HepG2 (cell line): Measurements from ENCODE around the gene ZBTB18. TPM values are rescaled to one million over a fixed set of nuclear protein-coding genes. Genes with fewer than 3 reads are reported as not detected.

Source experiments
- ATAC-seq: fragments of 200-7000 bp; cut with Tn5 transposase; 3 replicates; pipeline ENCODE4 v1.9.1; 2020; ENCODE audit warnings: mild to moderate bottlenecking, moderate library complexity
- BruUV-seq: library from RNA; stranded (reverse); fragments of 400-500 nt; replicated peaks from 2 replicates; lab custom pipeline; 2021; lab: Mats Ljungman, UMichigan
- CTCF ChIA-PET: fragments of 300-600 bp; formaldehyde crosslinking; extraction: SDS; loops from one replicate; lab custom pipeline; 2021; ENCODE audit warnings: low total read pairs, inconsistent platforms, low intra/inter-chr PET ratio; lab: Yijun Ruan, JAX
- POLR2A ChIA-PET: fragments of 350-600 bp; sonication (Branson Sonifier 250); formaldehyde crosslinking; loops from one replicate; lab custom pipeline; 2020; ENCODE audit warnings: antibody characterized with exemption, inconsistent platforms; lab: Yijun Ruan, JAX
- DNase-seq: peaks from one replicate; pipeline ENCODE4 v3.0.0-alpha.2; 2015; ENCODE audit warnings: low spot score
- FAIRE-seq: peaks from 3 replicates; lab custom pipeline; 2011; peaks lifted over from hg19 to GRCh38; lab: Jason Lieb, UNC
- H2AFZ ChIP-seq: one replicate; pipeline ENCODE4 v1.6.1; 2011; ENCODE audit warnings: low read length, inconsistent platforms
- H3K27ac ChIP-seq: fragments of 300-600 bp; 3 replicates; pipeline ENCODE4 v1.8.0; 2011; ENCODE audit warnings: mixed run types, mild to moderate bottlenecking, mixed read lengths, low read length, inconsistent platforms; ENCODE audit not compliant: insufficient read depth; ENCODE audit errors: extremely low read length
- H3K27me3 ChIP-seq, 2 experiments: fragments of 200-600 bp in 1 of 2; 2 replicates in 1 of 2; 3 replicates in 1 of 2; pipeline versions ENCODE4 v1.6.0 to v1.8.0; 2011; ENCODE audit warnings: low read length in 2 of 2, mild to moderate bottlenecking in 2 of 2, moderate library complexity in 2 of 2, inconsistent platforms in 1 of 2; ENCODE audit not compliant: insufficient read depth in 2 of 2, control insufficient read depth in 1 of 2
- H3K36me3 ChIP-seq, 2 experiments: fragments of 200-600 bp in 1 of 2; replicated peaks in 1 of 2; 2 replicates in 1 of 2; 3 replicates in 1 of 2; pipeline versions ENCODE4 v1.5.1 to v1.8.0; 2011; ENCODE audit warnings: low read length in 2 of 2, inconsistent platforms in 1 of 2; ENCODE audit not compliant: insufficient read depth in 2 of 2, control insufficient read depth in 1 of 2
- H3K4me1 ChIP-seq: 2 replicates; pipeline ENCODE4 v1.5.1; 2012; ENCODE audit warnings: low read length, inconsistent platforms; ENCODE audit not compliant: insufficient read depth
- H3K4me2 ChIP-seq: 2 replicates; pipeline ENCODE4 v1.6.0; 2011; ENCODE audit warnings: low read depth, low read length, inconsistent platforms
- H3K4me3 ChIP-seq, 3 experiments: fragments of 200-600 bp in 1 of 3; sonication (generic), shearing (Covaris generic) in 1 of 3; replicated peaks in 1 of 3; 2 replicates each; pipeline ENCODE4 v1.5.1; 2011 to 2016; ENCODE audit warnings: low read length in 3 of 3, inconsistent platforms in 2 of 3, low read depth in 2 of 3, mild to moderate bottlenecking in 2 of 3, control low read depth in 1 of 3, mixed read lengths in 1 of 3; ENCODE audit not compliant: insufficient read depth in 1 of 3
- H3K79me2 ChIP-seq: one replicate; pipeline ENCODE4 v1.6.1; 2011; ENCODE audit warnings: low read length, inconsistent platforms; ENCODE audit not compliant: insufficient read depth
- H3K9ac ChIP-seq: 2 replicates; pipeline ENCODE4 v1.6.0; 2011; ENCODE audit warnings: mild to moderate bottlenecking, low read depth, low read length, inconsistent platforms; ENCODE audit not compliant: insufficient read depth
- H3K9me3 ChIP-seq: 2 replicates; pipeline ENCODE4 v1.5.1; 2012; ENCODE audit warnings: mild to moderate bottlenecking, low read length
- H4K20me1 ChIP-seq: 2 replicates; pipeline ENCODE4 v1.6.0; 2011; ENCODE audit warnings: inconsistent platforms, mild to moderate bottlenecking, low read length, moderate library complexity; ENCODE audit not compliant: insufficient read depth
- BCLAF1 ChIP-seq: fragments of 450-650 bp; IDR thresholded peaks from 2 replicates; pipeline ENCODE4 v1.6.1; 2017; ENCODE audit warnings: mild to moderate bottlenecking
- BRF2 ChIP-seq: sonication (generic); formaldehyde crosslinking; IDR thresholded peaks from 2 replicates; pipeline ENCODE4 v1.8.1; 2022; ENCODE audit warnings: mild to moderate bottlenecking, missing genetic modification reagents
- CHCHD3 ChIP-seq: sonication (generic); formaldehyde crosslinking; IDR thresholded peaks from 2 replicates; pipeline ENCODE4 v1.8.0; 2022; ENCODE audit warnings: mild to moderate bottlenecking, missing genetic modification reagents, moderate library complexity
- HNF4G ChIP-seq, 2 experiments: sonication (generic) in 1 of 2; formaldehyde crosslinking in 1 of 2; IDR thresholded peaks; 2 replicates each; pipeline versions ENCODE4 v1.4.0 to v1.6.1; 2011 to 2020; ENCODE audit warnings: borderline replicate concordance in 2 of 2, low read depth in 2 of 2, mild to moderate bottlenecking in 2 of 2, low read length in 1 of 2, missing genetic modification reagents in 1 of 2, moderate library complexity in 1 of 2
- KDM5A ChIP-seq: fragments of 200-600 bp; sonication (generic); IDR thresholded peaks from 2 replicates; pipeline ENCODE4 v1.7.0; 2018; ENCODE audit warnings: antibody characterized with exemption, mild to moderate bottlenecking, low read length, borderline replicate concordance
- MTA1 ChIP-seq: sonication (generic); formaldehyde crosslinking; IDR thresholded peaks from 2 replicates; pipeline ENCODE4 v1.4.0; 2020; ENCODE audit warnings: missing genetic modification reagents, mild to moderate bottlenecking, borderline replicate concordance
- RAD51 ChIP-seq: fragments of 450-650 bp; IDR thresholded peaks from 2 replicates; pipeline ENCODE4 v1.6.1; 2016; ENCODE audit warnings: borderline replicate concordance
- SNAI1 ChIP-seq: sonication (generic); formaldehyde crosslinking; IDR thresholded peaks from 2 replicates; pipeline ENCODE4 v1.5.0; 2020; ENCODE audit warnings: mild to moderate bottlenecking, missing genetic modification reagents, borderline replicate concordance
- TGIF2 ChIP-seq: IDR thresholded peaks from 2 replicates; pipeline ENCODE4 v1.6.1; 2016; ENCODE audit warnings: control low read depth, missing compliant biosample characterization
- ZC3H13 ChIP-seq: sonication (generic); formaldehyde crosslinking; IDR thresholded peaks from 2 replicates; pipeline ENCODE4 v1.8.1; 2023; ENCODE audit warnings: mild to moderate bottlenecking, missing genetic modification reagents, moderate library complexity
- ZKSCAN1 ChIP-seq: fragments of 150-350 bp; IDR thresholded peaks from 2 replicates; pipeline ENCODE4 v1.6.1; 2014; ENCODE audit warnings: low read length
- ZNF230 ChIP-seq: sonication (generic); formaldehyde crosslinking; IDR thresholded peaks from 2 replicates; pipeline ENCODE4 v1.4.0; 2020; ENCODE audit warnings: mild to moderate bottlenecking, missing genetic modification reagents
- ZNF589 ChIP-seq: sonication (generic); formaldehyde crosslinking; conservative IDR thresholded peaks from 2 replicates; pipeline ENCODE4 v1.8.0; 2022; ENCODE audit warnings: mild to moderate bottlenecking, moderate library complexity, missing genetic modification reagents
- ZSCAN22 ChIP-seq: sonication (generic); formaldehyde crosslinking; IDR thresholded peaks from 2 replicates; pipeline ENCODE4 v1.4.0; 2020; ENCODE audit warnings: mild to moderate bottlenecking, missing genetic modification reagents
- WGBS: methylation state at CpG from one replicate; pipeline ENCODE4 v1.1.6; 2017; ENCODE audit warnings: low lambda C conversion rate; 5-methylcytosine and 5-hydroxymethylcytosine counted together
- in situ Hi-C: cut with HindIII; loops from 2 replicates; pipeline ENCODE4 v1.10.0; 2017; ENCODE audit warnings: low pct_unique_long_range_greater_than_20kb; ENCODE audit not compliant: extremely low pct_ligation_motif_present
- intact Hi-C: fragments of 100-400 bp; cut with micrococcal nuclease; formaldehyde crosslinking; loops from one replicate; pipeline ENCODE4 v1.10.0; 2022; ENCODE audit not compliant: unreplicated experiment
- polyA plus RNA-seq, 8 experiments: library from polyadenylated mRNA; depleted of rRNA in 3 of 8; stranded (reverse) in 7 of 8; unstranded in 1 of 8; fragments of >200 nt; fragmentation: Illumina TruSeq in 4 of 8; extraction: Trizol in 4 of 8; gene quantifications; 2 replicates each; pipeline versions ENCODE4 v1.2.1 to v1.2.3, GENCODE V29; 2011 to 2016; ENCODE audit warnings: low read depth in 4 of 8, missing spikeins in 1 of 8, mixed read lengths in 1 of 8; ENCODE audit not compliant: insufficient read depth in 1 of 8
- total RNA-seq, 5 experiments: library from RNA; depleted of rRNA; stranded (reverse); fragments of >200 nt; fragmentation: Illumina TruSeq; extraction: Trizol; gene quantifications; 2 replicates each; pipeline ENCODE4 v1.2.3, GENCODE V29; 2016; ENCODE audit warnings: low read depth in 1 of 5
- TF ChIP-seq, protein P1 (sequence below): sonication (generic); formaldehyde crosslinking; IDR thresholded peaks from 2 replicates; pipeline ENCODE4 v1.9.0; 2021; ENCODE audit warnings: missing genetic modification reagents, borderline replicate concordance

ZBTB18 gene
- total and polyA plus RNA-seq, 2 of the 13 experiments (the other 11 are each of a cell fraction or from before 2014, with no cell fraction given): 3.1 to 4.3 TPM

DNA sequence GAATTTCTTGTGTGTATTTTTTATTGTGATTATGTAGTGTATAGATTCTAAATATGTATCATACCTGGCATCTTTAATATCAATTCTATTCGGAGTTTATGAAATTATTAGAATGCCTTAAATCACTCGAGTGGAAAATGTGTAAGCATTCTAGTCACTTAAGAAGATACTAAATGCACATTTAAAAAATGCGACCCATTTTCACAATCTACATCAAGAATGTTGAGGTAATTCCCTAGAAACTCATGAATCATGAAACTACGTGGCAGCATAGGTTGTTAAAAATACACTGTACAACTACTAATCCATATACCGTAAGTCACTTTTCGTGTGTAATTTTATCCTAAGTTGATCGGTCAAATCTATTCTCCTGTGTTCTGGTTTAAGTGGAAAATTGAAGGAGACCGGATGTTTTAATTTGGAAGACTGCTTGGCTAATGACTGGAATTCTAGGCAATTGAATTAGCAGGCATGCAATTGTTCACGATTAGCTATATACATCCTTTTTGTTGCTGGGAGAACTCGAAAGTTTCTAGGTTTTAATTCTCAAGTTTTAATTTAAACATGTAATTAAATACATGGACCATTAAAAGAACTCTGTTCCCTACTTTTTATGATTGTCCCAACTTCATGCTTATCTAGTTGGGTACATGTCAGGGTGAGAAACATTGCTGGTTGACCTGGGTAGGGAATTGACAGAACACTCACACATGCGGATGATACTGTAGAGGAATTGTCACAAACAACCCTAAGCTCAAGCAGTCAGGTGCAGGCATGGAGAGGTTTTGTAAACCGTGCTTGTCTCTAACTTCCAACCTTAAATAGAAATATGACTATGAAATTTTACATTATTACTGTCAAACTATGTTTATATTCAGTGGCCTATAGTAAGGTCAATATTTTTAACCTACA lies 6.6 kb downstream of the ZBTB18 start:
- H3K36me3 ChIP-seq: peaks cover 3 to 15% of the 10 kb centered on the region in 2 experiments; a peak in 3 of 5 replicates
- no peak overlapping the region for H3K4me2 ChIP-seq
- WGBS: 96% methylated on average over 12 of the region's 12 CpGs
- intact Hi-C loops (loop anchor here (10.0 kb wide), 1 partner anchor 397 kb away; the partner anchor contains the start of gene ADSS2), in situ Hi-C loops (no loop called here)
- DNase-seq (no peak), FAIRE-seq (no peak), ATAC-seq (no peak)
- POLR2A ChIA-PET: no interaction called here
- H2AFZ ChIP-seq: no peak overlapping the region
- no peaks in the 10 kb centered on the region for H4K20me1 ChIP-seq
- no peaks in the 10 kb centered on the region for H3K79me2 ChIP-seq
- no peak overlapping the region for H3K9ac ChIP-seq
- no peaks in the 10 kb centered on the region for H3K27me3 ChIP-seq
- CTCF ChIA-PET: no interaction called here
- peaks cover 6% of the 10 kb centered on the region for H3K4me1 ChIP-seq
- no peaks in the 10 kb centered on the region for H3K9me3 ChIP-seq
- H3K4me3 ChIP-seq: no peak overlapping the region
- no TSS peak for BruUV-seq
- no peak overlapping the region for H3K27ac ChIP-seq
- TF ChIP-seq ZNF589 (CRISPR knock-in tag): no peak
- TF ChIP-seq RAD51: no peak
- TF ChIP-seq BCLAF1: no peak
- no peak for TF ChIP-seq ZSCAN22 (CRISPR knock-in tag)
- TF ChIP-seq ZKSCAN1: no peak
- TF ChIP-seq TGIF2 (CRISPR knock-in tag): no peak
- TF ChIP-seq, protein P1, sequence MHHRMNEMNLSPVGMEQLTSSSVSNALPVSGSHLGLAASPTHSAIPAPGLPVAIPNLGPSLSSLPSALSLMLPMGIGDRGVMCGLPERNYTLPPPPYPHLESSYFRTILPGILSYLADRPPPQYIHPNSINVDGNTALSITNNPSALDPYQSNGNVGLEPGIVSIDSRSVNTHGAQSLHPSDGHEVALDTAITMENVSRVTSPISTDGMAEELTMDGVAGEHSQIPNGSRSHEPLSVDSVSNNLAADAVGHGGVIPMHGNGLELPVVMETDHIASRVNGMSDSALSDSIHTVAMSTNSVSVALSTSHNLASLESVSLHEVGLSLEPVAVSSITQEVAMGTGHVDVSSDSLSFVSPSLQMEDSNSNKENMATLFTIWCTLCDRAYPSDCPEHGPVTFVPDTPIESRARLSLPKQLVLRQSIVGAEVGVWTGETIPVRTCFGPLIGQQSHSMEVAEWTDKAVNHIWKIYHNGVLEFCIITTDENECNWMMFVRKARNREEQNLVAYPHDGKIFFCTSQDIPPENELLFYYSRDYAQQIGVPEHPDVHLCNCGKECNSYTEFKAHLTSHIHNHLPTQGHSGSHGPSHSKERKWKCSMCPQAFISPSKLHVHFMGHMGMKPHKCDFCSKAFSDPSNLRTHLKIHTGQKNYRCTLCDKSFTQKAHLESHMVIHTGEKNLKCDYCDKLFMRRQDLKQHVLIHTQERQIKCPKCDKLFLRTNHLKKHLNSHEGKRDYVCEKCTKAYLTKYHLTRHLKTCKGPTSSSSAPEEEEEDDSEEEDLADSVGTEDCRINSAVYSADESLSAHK (CRISPR knock-in tag): no peak
- no peak for TF ChIP-seq SNAI1 (CRISPR knock-in tag)
- TF ChIP-seq MTA1: no peak
- TF ChIP-seq HNF4G (IDR thresholded peaks at IDR 0.05; ENCODE audit: borderline replicate concordance, low read depth, low read length): no peak
- no peak for TF ChIP-seq HNF4G (CRISPR knock-in tag; IDR thresholded peaks at IDR 0.05; ENCODE audit: borderline replicate concordance, low read depth)
- TF ChIP-seq ZNF230 (CRISPR knock-in tag): no peak
- TF ChIP-seq CHCHD3 (CRISPR knock-in tag): no peak
- no peak for TF ChIP-seq BRF2 (CRISPR knock-in tag)
- TF ChIP-seq KDM5A: no peak
- TF ChIP-seq ZC3H13: no peak
